OCI-LY3 (cell line): Measurements from ENCODE around the gene SLC39A2.

ENCODE experiments used
- EZH2phosphoT487 ChIP-seq: fragments of 200-600 bp; shearing (Covaris generic); IDR thresholded peaks from 2 replicates; pipeline ENCODE4 v1.6.1; 2018; ENCODE audit warnings: antibody characterized with exemption, mixed run types, low read depth
- TF ChIP-seq, protein P1 (sequence below): fragments of 200-600, 300-600 bp; sonication (generic); IDR thresholded peaks from 2 replicates; pipeline ENCODE4 v1.5.1; 2014; ENCODE audit warnings: antibody characterized with exemption, low read length, low read depth

DNA sequence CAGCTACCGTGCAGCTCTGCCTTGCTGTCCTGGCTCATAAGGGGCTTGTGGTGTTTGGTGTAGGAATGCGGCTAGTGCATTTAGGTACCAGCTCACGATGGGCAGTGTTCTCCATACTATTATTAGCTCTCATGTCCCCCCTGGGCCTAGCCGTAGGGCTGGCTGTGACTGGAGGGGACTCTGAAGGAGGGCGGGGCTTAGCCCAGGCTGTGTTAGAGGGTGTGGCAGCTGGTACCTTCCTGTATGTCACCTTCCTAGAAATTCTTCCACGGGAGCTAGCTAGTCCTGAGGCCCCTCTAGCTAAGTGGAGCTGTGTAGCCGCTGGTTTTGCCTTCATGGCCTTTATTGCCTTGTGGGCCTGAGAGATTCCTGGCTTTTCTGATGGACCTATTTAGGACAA, 2.1 kb downstream of the SLC39A2 start:
- TF ChIP-seq, protein P1, sequence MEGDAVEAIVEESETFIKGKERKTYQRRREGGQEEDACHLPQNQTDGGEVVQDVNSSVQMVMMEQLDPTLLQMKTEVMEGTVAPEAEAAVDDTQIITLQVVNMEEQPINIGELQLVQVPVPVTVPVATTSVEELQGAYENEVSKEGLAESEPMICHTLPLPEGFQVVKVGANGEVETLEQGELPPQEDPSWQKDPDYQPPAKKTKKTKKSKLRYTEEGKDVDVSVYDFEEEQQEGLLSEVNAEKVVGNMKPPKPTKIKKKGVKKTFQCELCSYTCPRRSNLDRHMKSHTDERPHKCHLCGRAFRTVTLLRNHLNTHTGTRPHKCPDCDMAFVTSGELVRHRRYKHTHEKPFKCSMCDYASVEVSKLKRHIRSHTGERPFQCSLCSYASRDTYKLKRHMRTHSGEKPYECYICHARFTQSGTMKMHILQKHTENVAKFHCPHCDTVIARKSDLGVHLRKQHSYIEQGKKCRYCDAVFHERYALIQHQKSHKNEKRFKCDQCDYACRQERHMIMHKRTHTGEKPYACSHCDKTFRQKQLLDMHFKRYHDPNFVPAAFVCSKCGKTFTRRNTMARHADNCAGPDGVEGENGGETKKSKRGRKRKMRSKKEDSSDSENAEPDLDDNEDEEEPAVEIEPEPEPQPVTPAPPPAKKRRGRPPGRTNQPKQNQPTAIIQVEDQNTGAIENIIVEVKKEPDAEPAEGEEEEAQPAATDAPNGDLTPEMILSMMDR, result no peak
- TF ChIP-seq EZH2phosphoT487, result no peak
